ENCODE measurements around the gene PIP5KL1.

Gene PIP5KL1

DNA sequence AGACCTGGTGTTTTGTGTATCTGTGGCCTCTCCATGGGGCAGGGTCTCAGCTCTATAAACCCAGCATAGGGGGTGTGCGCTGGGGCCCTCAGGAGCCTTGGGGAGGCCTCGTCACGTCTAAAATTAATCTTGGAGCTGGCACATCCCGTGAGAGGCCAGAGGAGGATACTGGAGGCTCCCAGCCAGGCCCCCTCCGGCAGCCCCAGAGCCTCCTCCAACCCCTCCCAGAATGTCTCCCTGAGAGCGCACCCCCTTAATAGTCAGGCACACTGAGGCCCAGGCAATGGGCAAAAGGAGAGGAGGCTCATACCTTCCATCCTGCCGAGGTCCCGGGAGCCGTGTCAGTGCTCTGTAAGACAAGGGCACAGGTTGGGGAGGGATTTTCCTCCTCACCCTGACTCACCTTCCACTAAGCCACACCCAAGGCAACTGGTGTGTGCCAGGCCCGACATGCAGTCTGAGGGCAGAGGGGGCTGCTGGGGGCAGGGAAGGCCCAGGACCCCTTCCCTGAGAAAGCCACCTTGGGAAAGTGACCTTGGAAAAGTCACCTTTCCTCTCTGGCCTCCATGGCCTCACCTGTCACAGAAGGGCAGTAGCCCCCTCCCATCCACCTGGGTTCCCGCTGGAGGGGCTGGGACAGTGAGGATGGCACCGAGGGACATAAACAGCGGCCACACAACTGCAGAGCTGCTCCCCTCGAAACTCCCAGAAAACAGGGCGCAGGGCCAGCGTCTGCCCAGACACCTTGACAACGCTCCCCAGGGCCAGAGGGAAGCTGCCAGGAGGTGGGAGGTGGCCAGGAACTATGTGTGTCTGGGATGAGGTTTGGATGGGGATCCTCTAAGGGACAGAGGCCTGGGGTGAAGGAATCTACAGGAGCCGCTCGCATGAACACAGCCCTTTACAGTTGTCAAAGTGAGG lies 56.0 kb downstream of the PIP5KL1 start:
- Histone ChIP-seq H3K4me1 (ENCODE audit: control insufficient read depth, low read length) (peaks cover 11% of the 10 kb centered on the region), H3K4me3 (ENCODE audit: low read length) (no peak overlapping the region), H3K36me3 (ENCODE audit: control insufficient read depth, low read length) (no peaks in the 10 kb centered on the region), H3K4me2 (ENCODE audit: low read length) (no peak overlapping the region), H3K27ac (ENCODE audit: low read depth, low read length) (no peak overlapping the region), H3K9me3 (ENCODE audit: control insufficient read depth, insufficient read depth, low read length) (no peaks in the 10 kb centered on the region), H4K20me1 (ENCODE audit: control insufficient read depth, insufficient read depth, low read depth, low read length) (no peaks in the 10 kb centered on the region), H3K9me2 (replicated peaks; ENCODE audit: control insufficient read depth, low read length) (no peaks in the 10 kb centered on the region), H3K79me2 (ENCODE audit: control insufficient read depth, low read length) (no peaks in the 10 kb centered on the region), H3K27me3 (ENCODE audit: control insufficient read depth, low read length) (no peaks in the 10 kb centered on the region), H3F3A (ENCODE audit: control insufficient read depth, insufficient read depth) (no peaks in the 10 kb centered on the region)
- TF ChIP-seq, protein P1, sequence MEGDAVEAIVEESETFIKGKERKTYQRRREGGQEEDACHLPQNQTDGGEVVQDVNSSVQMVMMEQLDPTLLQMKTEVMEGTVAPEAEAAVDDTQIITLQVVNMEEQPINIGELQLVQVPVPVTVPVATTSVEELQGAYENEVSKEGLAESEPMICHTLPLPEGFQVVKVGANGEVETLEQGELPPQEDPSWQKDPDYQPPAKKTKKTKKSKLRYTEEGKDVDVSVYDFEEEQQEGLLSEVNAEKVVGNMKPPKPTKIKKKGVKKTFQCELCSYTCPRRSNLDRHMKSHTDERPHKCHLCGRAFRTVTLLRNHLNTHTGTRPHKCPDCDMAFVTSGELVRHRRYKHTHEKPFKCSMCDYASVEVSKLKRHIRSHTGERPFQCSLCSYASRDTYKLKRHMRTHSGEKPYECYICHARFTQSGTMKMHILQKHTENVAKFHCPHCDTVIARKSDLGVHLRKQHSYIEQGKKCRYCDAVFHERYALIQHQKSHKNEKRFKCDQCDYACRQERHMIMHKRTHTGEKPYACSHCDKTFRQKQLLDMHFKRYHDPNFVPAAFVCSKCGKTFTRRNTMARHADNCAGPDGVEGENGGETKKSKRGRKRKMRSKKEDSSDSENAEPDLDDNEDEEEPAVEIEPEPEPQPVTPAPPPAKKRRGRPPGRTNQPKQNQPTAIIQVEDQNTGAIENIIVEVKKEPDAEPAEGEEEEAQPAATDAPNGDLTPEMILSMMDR (IDR thresholded peaks at IDR 0.05; ENCODE audit: low read depth, low read length, poor library complexity, severe bottlenecking), result no peak
- TF ChIP-seq EZH2phosphoT487 (IDR thresholded peaks at IDR 0.05; ENCODE audit: borderline replicate concordance, low read length), result no peak

DNA sequence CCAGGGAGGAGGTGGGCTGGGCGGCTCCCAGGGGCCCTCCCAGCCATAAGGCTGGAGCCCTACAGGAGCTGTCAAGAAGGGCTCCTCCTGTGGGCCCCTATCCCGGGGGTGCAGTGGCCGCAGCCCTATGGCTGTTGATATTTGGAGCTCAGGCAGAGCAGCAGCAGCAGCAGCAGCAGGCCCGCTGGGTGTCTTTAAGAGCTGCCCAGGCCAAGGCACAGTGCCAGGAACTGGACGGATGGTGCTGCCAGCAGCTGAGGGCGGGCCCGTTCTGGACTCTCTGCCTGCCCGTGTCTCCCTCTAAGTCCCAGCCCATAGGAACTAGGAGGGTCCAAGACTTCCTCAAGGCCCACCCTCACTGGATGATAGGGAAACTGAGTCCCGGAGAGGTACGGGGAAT lies 56.7 kb downstream of the PIP5KL1 start:
- no peak overlapping the region for H3K4me2 ChIP-seq (ENCODE audit: low read length)
- no peaks in the 10 kb centered on the region for H3K79me2 ChIP-seq (ENCODE audit: control insufficient read depth, low read length)
- H3K4me3 ChIP-seq (ENCODE audit: low read length), result no peak overlapping the region
- no peaks in the 10 kb centered on the region for H3K9me2 ChIP-seq (replicated peaks; ENCODE audit: control insufficient read depth, low read length)
- no peaks in the 10 kb centered on the region for H3F3A ChIP-seq (ENCODE audit: control insufficient read depth, insufficient read depth)
- no peak overlapping the region for H3K27ac ChIP-seq (ENCODE audit: low read depth, low read length)
- H3K36me3 ChIP-seq (ENCODE audit: control insufficient read depth, low read length), result no peaks in the 10 kb centered on the region
- H4K20me1 ChIP-seq (ENCODE audit: control insufficient read depth, insufficient read depth, low read depth, low read length), result no peaks in the 10 kb centered on the region
- H3K9me3 ChIP-seq (ENCODE audit: control insufficient read depth, insufficient read depth, low read length), result no peaks in the 10 kb centered on the region
- H3K4me1 ChIP-seq (ENCODE audit: control insufficient read depth, low read length), result peaks cover 4% of the 10 kb centered on the region
- H3K27me3 ChIP-seq (ENCODE audit: control insufficient read depth, low read length), result no peaks in the 10 kb centered on the region
- TF ChIP-seq, protein P1 (IDR thresholded peaks at IDR 0.05; ENCODE audit: low read depth, low read length, poor library complexity, severe bottlenecking), result no peak
- no peak for TF ChIP-seq EZH2phosphoT487 (IDR thresholded peaks at IDR 0.05; ENCODE audit: borderline replicate concordance, low read length)

DNA sequence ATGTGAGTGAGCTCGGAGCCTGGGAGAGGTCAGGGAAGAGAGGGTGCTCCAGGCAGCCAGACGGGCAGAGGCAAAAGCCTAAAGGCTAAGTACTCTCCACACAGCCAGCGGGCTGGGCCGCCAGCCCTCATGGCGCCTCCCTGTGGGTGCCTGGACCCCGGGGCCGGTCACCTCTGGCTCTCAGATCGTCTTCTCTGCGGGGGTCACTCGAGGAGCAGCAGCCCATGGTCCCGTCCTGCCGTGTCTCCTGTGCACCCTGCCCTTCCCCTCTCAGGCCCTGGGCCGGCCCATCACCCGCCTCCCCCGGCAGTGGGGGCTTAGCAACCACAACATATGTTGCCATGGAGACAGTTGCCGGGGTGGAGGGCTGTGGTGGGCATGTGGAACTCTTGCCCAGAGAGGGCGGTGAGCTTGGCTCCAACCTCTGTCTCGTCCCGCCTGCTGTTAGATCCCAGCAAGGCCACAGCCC lies 57.3 kb downstream of the PIP5KL1 start:
- no peaks in the 10 kb centered on the region for H3K4me1 ChIP-seq (ENCODE audit: control insufficient read depth, low read length)
- no peaks in the 10 kb centered on the region for H3K79me2 ChIP-seq (ENCODE audit: control insufficient read depth, low read length)
- no peak overlapping the region for H3K27ac ChIP-seq (ENCODE audit: low read depth, low read length)

More for the DNA sequence above, 57.3 kb downstream of the PIP5KL1 start:
- Histone ChIP-seq H3K9me3 (ENCODE audit: control insufficient read depth, insufficient read depth, low read length) (no peaks in the 10 kb centered on the region), H3F3A (ENCODE audit: control insufficient read depth, insufficient read depth) (no peaks in the 10 kb centered on the region), H3K27me3 (ENCODE audit: control insufficient read depth, low read length) (no peaks in the 10 kb centered on the region), H3K9me2 (replicated peaks; ENCODE audit: control insufficient read depth, low read length) (no peaks in the 10 kb centered on the region), H3K36me3 (ENCODE audit: control insufficient read depth, low read length) (no peaks in the 10 kb centered on the region), H4K20me1 (ENCODE audit: control insufficient read depth, insufficient read depth, low read depth, low read length) (no peaks in the 10 kb centered on the region), H3K4me2 (ENCODE audit: low read length) (no peak overlapping the region), H3K4me3 (ENCODE audit: low read length) (no peak overlapping the region)
- TF ChIP-seq EZH2phosphoT487 (IDR thresholded peaks at IDR 0.05; ENCODE audit: borderline replicate concordance, low read length), result no peak
- TF ChIP-seq, protein P1 (IDR thresholded peaks at IDR 0.05; ENCODE audit: low read depth, low read length, poor library complexity, severe bottlenecking), result no peak
